ENCODE data around the gene PLP1. TPM values are rescaled to one million over a fixed set of nuclear protein-coding genes. Genes with fewer than 3 reads are reported as not detected.

PLP1 gene
- total RNA-seq, 1 experiment from 2014 or later = not detected

DNA sequence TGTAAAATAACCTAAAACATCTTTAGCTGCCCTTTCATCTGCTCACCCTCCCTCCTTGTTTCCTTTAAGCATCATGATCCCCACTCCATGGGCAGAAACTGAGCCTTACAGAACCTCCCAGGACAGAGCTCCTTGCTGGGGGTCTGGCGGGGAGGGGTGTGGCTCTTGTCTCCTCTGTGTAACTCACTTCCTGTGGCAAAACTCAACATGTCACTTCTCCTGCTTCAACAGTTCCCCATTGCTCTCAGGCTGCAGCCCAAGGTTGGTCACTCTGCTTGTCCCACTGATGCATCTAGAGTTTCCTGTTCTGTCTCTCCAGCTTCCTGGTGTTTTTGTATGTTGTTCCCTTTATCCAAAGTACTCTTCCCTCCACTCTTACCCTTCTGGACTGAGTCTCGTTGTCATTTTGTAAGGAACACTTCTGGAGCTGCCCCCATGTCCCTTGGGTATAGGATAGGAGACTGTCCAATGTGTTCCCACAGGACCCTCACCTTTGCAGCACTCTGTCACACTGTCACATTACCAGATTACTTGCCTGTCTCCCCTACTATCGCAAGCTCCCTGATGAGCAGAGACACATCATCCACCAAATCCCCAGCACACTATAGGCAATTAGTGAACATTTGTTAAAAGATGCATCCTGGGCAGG is 46.4 kb upstream of the PLP1 start:
- DNase-seq = no peak
- Histone ChIP-seq H3F3A (ENCODE audit: insufficient read depth, low read depth) (no peaks in the 10 kb centered on the region), H3K4me3 (no peak overlapping the region), H3K9me3 (ENCODE audit: insufficient read depth, low read depth) (no peaks in the 10 kb centered on the region), H4K20me1 (ENCODE audit: insufficient read depth) (no peaks in the 10 kb centered on the region), H3K4me1 (replicated peaks; ENCODE audit: insufficient read depth) (no peaks in the 10 kb centered on the region), H3K27me3 (ENCODE audit: insufficient read depth, low read depth) (0 out of 2 replicates have a peak, but pooled peaks cover 3% of the 10 kb centered on the region), H3K4me2 (no peak overlapping the region), H3K27ac (no peak overlapping the region), H3K36me3 (ENCODE audit: low read depth) (no peaks in the 10 kb centered on the region), H3K9me2 (ENCODE audit: insufficient read depth) (no peaks in the 10 kb centered on the region), H2AFZ (no peak overlapping the region), H3K79me2 (ENCODE audit: low read depth) (no peaks in the 10 kb centered on the region)
- TF ChIP-seq, protein P1, sequence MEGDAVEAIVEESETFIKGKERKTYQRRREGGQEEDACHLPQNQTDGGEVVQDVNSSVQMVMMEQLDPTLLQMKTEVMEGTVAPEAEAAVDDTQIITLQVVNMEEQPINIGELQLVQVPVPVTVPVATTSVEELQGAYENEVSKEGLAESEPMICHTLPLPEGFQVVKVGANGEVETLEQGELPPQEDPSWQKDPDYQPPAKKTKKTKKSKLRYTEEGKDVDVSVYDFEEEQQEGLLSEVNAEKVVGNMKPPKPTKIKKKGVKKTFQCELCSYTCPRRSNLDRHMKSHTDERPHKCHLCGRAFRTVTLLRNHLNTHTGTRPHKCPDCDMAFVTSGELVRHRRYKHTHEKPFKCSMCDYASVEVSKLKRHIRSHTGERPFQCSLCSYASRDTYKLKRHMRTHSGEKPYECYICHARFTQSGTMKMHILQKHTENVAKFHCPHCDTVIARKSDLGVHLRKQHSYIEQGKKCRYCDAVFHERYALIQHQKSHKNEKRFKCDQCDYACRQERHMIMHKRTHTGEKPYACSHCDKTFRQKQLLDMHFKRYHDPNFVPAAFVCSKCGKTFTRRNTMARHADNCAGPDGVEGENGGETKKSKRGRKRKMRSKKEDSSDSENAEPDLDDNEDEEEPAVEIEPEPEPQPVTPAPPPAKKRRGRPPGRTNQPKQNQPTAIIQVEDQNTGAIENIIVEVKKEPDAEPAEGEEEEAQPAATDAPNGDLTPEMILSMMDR (conservative IDR thresholded peaks at IDR 0.05) = no peak
- TF ChIP-seq EZH2 (IDR thresholded peaks at IDR 0.05; ENCODE audit: low read depth) = no peak
- POLR2A ChIA-PET (ENCODE audit: unreplicated experiment) = no interaction called here
- CTCF ChIA-PET = no interaction called here
- intact Hi-C loops (cut with micrococcal nuclease; ENCODE audit: unreplicated experiment) = no loop called here
- BruUV-seq (replicated peaks) = no TSS peak

DNA sequence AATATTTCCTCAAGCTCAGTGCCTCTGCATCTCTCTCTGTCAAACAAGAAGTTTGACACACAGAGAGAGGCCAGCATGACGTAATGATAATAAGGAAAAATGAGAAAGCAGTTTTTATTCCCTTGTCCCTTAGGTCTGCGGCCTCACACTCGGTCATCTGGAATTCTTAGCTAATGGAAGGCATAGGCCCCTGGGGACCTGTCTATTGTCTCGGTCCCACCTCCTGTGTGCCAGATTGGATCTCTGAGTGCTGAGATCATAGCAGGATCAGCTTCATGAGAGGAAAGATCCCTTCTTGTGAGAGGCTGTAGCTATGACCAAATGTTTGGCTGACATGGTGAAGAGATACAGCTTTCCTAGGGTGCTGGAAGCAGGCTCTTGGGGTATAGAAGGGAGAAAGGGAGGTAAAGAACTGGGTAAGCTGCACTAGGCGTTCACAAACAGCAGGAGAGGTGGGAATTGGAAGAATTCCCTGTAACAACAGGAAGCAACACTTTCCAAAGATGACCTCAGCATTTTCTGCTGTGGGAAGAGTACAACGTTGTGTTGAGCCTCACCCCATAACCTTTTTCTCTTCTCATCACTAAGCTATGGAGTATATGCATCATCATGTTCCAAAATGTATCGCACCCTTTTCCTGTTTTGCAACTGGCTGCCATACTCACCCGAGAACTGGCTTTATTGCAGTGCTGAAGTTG is 45.7 kb upstream of the PLP1 start:
- Histone ChIP-seq H3K4me1 (replicated peaks; ENCODE audit: insufficient read depth) (no peaks in the 10 kb centered on the region), H4K20me1 (ENCODE audit: insufficient read depth) (no peaks in the 10 kb centered on the region), H3K27ac (no peak overlapping the region), H3K9me3 (ENCODE audit: insufficient read depth, low read depth) (no peaks in the 10 kb centered on the region), H3K9me2 (ENCODE audit: insufficient read depth) (no peaks in the 10 kb centered on the region), H3K79me2 (ENCODE audit: low read depth) (no peaks in the 10 kb centered on the region), H2AFZ (no peak overlapping the region), H3K27me3 (ENCODE audit: insufficient read depth, low read depth) (0 out of 2 replicates have a peak, but pooled peaks cover 3% of the 10 kb centered on the region), H3K4me2 (no peak overlapping the region), H3K4me3 (no peak overlapping the region), H3K36me3 (ENCODE audit: low read depth) (no peaks in the 10 kb centered on the region), H3F3A (ENCODE audit: insufficient read depth, low read depth) (no peaks in the 10 kb centered on the region)
- no peak for DNase-seq
- POLR2A ChIA-PET (ENCODE audit: unreplicated experiment) = no interaction called here
- TF ChIP-seq, protein P1 (conservative IDR thresholded peaks at IDR 0.05) = no peak
- no peak for TF ChIP-seq EZH2 (IDR thresholded peaks at IDR 0.05; ENCODE audit: low read depth)
- CTCF ChIA-PET = interaction anchor here (0.6 kb wide), 1 partner anchor 101 kb away, joined by 4 read pairs; no protein-coding TSS in a partner anchor
- intact Hi-C loops (cut with micrococcal nuclease; ENCODE audit: unreplicated experiment) = no loop called here
- BruUV-seq (replicated peaks) = no TSS peak

DNA sequence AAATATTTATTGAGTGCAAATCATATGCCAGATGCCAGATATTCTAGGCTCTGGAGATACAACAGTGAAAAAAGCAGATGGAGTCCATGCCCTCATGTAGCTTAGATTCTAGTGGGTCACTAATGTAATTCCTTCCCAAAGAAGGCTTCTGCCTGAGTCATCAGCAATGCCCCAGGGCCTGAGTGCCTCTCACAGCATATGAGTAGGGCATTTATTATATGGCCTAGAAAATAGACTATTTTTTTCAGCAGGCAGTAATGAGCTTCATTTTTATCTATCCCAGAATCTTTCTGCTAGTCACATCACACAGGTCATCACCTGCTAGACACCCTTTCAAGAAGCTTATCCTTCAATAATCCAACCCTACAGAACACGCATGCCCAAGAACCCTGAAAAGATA is 43.6 kb upstream of the PLP1 start:
- H3K4me1 ChIP-seq (replicated peaks; ENCODE audit: insufficient read depth) = no peaks in the 10 kb centered on the region
- BruUV-seq (replicated peaks) = no TSS peak
- CTCF ChIA-PET = no interaction called here
- no peaks in the 10 kb centered on the region for H3K36me3 ChIP-seq (ENCODE audit: low read depth)
- 0 out of 2 replicates have a peak, but pooled peaks cover 3% of the 10 kb centered on the region for H3K27me3 ChIP-seq (ENCODE audit: insufficient read depth, low read depth)
- no peaks in the 10 kb centered on the region for H3K9me3 ChIP-seq (ENCODE audit: insufficient read depth, low read depth)
- no peak overlapping the region for H3K4me2 ChIP-seq
- H3K27ac ChIP-seq = no peak overlapping the region
- no peak for TF ChIP-seq EZH2 (IDR thresholded peaks at IDR 0.05; ENCODE audit: low read depth)
- TF ChIP-seq, protein P1 (conservative IDR thresholded peaks at IDR 0.05) = no peak
- H2AFZ ChIP-seq = no peak overlapping the region
- no peaks in the 10 kb centered on the region for H4K20me1 ChIP-seq (ENCODE audit: insufficient read depth)
- no peak for DNase-seq
- H3K4me3 ChIP-seq = no peak overlapping the region
- no peaks in the 10 kb centered on the region for H3K79me2 ChIP-seq (ENCODE audit: low read depth)
- no peaks in the 10 kb centered on the region for H3K9me2 ChIP-seq (ENCODE audit: insufficient read depth)
- no peaks in the 10 kb centered on the region for H3F3A ChIP-seq (ENCODE audit: insufficient read depth, low read depth)
- intact Hi-C loops (cut with micrococcal nuclease; ENCODE audit: unreplicated experiment) = no loop called here
- POLR2A ChIA-PET (ENCODE audit: unreplicated experiment) = no interaction called here
